GM21825 (cell line): Measurements from ENCODE around the gene NUDT12.
A peak's percentile ranks its signal among the peaks of the same experiment; 100 is the strongest.

Experiments
- ATAC-seq: cut with Tn5 transposase; IDR thresholded peaks from one replicate; pipeline ENCODE4 v1.9.1; 2021; ENCODE audit warnings: mild to moderate bottlenecking, moderate library complexity; ENCODE audit not compliant: unreplicated experiment

The NUDT12 gene

DNA sequence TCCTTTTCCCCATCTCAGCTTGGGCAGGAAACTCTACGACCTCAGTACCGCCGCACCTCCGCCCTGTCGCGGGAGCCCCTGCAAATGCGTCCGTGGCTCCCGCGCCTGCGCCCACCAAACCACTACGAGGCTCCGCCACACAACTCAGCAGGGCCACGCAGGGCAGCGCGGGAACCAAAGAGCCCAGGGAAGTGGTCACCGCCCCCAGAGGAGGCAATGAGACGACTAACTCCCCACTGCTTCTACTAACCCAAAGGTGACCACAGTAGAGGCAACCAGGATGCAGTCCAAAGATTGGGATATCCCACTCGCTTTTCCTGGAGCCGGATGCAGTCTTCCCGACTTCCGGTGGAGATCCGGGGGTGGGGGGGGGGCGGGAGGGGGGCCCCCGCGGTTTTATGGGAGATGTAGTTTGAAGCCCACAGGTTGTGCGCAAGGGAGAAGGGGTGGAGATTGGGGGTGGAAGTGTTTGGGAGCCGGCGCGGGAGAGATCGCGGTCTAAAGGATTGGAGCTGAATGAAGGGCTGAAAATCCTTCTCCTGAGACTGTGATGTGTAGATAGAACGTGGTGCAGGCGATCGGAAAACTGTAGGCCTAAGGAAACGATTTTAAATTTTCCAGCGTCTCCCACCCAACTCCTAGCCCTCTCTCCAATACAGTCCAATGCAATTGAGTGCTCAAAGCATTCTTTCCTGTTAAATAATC lies at the start of gene NUDT12:
TSS of gene NUDT12 (minus strand) at position 337 of the 705 bp plus-strand sequence. CDS start 2,541 bp downstream, outside the sequence.
- ATAC-seq = peak; percentile 97

DNA sequence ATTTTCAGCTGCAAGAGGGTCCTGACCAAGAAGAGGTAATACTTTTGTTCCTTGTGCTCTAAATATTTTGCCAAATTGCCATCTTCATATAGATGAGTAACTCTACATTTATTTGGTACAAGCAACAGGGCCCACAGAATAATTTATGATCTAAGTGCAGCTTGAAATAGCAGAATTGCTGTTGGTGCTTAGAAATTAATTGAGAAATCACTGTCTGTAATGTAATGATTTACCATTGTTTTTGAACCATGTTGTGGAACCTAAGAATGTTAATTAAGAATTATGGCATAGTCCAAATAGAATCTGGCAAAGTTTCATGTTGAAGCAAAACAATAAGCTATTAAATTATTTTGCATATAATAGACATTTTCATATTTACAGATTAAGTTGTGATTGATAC lies 44.8 kb upstream of the NUDT12 start:
- ATAC-seq = no peak

DNA sequence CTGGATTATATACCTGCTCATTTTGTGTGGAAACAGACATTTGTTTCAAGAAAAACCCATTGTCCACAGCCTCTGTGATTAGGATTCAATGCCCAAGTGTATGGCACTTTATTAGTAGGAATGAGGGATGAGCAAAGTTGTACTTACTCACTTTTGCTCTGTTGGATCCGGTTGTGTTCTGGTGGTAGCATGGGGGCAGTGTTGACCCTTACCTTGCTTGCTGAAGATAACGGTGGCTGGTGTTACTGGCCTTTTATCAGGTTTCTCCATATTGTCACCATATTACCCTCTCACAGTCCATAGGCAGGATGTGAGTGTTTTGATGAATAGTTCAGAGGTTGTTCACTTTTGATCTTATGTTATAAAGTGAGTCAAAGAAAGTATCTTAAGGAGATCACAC lies 42.7 kb upstream of the NUDT12 start:
- ATAC-seq = no peak

DNA sequence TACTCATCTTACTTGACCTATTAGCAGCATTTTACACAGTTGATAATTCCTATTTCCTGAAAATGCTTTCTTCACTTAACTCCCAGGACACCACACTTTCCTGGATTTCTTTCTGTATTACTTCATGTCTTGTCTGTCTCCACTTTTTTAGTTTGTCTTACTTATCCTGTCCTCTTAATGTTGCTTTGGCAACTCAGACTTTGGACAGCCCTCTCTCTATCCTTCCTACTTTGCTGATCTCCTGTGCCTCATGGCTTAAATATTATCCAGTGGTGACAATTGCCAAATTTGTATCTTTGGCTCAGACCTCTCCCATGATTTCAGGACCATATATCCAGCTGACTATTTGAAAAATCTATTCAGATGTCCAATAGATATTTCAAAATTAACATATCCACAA lies 39.8 kb upstream of the NUDT12 start:
- no peak for ATAC-seq

DNA sequence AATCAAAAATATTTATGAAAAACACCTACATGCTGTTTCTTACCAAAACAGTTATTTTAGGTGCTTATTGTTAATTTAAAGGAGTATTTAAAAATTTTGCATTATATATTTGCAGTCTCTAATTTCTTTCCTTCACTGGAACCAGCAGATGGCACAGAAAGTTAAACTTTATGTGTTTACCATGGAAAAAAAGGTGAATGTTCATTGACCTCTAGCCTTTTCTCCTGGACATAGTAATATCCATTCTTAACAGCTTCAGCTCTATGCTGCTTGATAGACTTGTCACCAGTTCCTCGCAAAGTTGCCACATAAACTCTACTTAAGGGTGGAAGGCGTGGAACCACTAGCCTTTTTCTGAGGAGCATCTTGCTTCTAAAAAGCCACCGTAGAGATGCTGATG lies 38.7 kb upstream of the NUDT12 start:
- no peak for ATAC-seq

DNA sequence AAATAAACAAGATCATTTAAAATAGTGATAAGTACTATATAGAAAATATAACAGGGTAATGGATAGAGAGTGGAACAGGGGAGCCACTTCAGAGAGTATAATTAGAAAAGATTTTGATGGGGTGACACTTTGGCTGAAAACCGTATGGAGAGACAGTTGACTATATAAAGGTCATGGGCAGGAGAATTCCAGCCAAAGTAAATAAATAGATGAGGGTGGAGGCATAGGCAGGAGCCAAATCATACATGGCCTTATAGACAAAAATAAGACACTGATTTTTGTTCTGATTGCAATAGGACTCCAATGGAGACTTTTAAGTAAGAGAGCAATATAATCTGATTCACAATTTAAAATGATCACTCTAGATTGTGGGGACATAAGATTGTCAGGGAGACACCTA lies 37.5 kb upstream of the NUDT12 start:
- no peak for ATAC-seq

DNA sequence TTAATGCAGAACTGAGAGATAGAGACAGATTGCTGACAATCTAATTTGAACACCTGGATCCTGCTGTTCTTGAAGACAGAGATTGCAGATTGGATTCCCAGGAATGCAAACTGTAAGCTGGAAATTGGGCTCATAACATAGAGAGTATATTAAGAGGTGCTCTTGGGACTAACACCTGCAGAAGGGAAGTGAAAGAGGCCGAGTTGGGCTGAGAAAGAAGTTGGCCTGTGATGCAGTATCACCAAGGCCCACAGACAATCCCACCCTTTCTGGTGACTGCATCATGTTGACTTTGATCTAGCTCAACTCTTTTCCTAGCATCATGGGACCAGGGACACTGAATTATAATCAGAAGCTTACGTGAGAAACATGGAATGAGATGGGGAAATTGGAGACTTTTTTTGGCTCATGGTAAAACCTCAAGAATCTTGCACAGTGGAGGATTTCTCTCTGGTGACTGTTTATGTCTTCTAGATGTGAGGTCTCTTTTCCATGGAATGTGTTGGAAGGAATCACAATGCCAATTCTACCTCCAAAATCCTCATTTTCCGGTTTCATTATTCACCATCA lies 36.5 kb upstream of the NUDT12 start:
- no peak for ATAC-seq

DNA sequence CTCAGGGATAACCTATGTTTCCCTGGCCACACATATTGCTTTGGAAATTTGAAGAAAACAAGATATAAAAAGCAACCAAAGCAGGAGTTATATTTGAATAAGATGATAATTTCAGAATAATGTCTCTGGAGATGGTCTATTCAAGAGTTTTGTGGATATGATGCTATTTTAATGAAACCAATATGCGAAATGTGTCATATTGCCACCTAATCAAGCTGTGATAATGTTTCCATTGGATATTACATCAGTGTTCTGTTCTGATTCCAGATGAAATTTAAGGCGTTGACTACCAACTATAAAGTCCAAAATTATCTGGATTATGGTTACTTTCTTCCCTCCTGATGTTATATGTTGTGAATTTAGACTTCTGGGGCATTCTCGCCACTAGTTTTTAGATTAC lies 27.6 kb upstream of the NUDT12 start:
- no peak for ATAC-seq

DNA sequence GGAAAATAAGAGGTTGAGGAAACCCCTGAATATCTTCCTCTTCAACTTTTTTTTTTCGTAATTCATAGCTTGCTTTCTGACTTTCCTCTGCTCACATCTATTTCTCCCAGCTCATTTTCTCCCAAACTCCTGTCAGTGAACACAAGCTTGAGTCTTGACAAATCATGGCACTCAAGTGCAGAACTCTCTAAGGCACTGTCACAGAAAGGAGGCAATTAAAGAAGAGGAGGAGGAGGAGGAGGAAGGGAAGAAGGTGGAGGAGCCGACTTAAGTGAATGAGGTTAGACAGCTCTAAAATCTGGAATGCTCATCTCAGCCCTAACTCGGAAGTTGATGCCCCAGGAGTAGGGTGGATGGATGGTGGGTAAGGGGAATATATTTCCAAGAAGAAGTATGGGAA lies 27.2 kb upstream of the NUDT12 start:
- ATAC-seq = no peak

DNA sequence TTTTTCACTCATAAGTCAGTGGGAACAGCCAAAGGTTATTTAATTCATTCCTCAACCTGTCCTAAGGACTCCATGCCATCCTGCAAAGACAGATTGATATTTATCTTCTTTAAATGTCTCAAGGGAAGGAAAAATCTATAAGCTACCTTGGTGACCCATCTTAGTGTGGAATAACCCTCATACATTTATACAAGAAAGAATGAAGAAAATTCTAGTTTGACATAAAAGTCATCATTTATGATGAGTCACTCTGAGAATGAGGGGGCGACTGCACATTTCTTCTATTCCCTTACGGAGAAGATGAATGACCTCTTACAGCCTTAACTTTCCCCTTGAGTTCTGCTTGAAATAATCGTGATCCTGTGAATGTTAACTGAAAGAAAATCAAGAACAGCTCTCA lies 26.8 kb upstream of the NUDT12 start:
- no peak for ATAC-seq

DNA sequence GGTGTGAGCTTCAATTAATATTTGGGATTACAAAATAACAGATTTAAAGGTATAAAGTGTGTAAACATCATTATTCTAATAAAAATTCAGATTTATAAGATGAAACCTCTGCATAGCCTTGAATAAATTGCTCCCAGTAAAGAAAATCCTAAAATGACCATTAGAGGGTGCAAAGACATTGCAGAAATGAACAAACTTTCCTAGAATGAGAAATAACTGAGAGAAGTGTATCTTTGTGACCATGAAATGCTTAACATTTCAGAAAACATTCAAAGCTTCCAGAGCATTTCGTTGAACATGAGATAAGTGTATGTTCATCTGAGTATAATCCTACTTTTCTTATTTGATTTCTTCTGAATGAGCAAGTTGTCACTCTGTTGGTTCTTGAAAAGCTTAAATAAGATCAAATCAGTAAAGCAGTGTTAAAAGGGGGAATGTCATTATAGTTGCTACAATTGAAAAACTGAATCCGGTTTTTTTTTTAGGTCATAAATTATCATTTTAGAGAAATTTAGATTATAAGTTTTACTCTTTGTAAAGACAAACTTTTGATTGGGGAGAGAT lies 24.7 kb upstream of the NUDT12 start:
- ATAC-seq = no peak

DNA sequence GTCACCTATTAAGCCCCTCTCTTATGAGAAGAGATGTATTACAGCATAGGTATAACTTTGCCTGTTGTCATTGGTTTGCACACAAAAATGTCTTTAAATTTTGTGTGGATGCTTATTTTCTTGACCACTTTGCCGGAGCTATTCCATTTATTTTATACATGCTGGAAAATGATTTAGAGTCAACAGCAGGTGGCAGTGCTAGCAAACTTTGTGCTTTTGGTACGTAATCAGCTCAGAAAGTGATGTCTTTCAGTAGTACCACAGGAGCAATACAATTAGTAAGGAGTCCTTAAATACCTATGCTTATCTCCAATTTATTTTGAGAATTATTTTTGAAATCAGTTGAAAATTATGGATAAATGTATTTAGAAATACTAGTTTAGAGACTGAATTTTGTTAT lies 19.8 kb upstream of the NUDT12 start:
- ATAC-seq = no peak

DNA sequence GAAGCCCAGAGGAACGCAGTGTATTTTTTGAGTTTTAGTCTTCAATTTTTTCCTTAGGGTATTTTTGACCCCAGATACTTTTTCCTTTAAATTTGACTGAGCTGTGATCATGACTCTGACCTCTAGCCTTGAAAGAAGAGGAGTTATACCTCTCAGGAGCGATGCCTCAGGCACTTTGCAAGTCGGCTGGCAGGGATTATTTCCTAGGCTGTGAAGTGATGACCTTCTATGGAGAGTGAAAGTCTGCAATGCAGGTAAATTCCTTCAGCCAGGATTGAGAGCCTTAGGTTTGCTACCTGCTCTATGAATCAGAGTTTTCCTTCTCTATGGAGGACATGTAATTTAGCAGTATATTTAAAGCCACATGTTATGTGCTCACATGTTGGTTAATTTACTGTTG lies 10.8 kb upstream of the NUDT12 start:
- no peak for ATAC-seq

DNA sequence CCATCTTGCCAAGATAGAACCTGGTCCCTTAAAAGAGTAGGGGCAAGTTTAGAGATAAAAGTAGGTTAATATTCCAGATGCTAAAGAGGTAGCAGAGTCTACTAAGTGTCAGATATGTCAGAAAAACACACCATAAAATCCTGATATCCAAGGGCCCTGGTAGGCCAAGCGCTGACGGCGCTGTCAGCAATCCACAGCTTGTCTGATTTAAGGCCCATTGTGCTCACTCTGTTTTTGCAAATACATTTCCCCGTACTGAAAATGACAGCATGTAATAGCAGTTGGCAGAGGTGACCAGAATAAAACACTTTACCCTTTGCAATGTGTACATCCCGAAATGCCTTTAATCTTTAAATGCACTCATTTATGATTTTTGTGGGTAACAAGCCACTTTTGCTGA lies 9.9 kb upstream of the NUDT12 start:
- no peak for ATAC-seq

DNA sequence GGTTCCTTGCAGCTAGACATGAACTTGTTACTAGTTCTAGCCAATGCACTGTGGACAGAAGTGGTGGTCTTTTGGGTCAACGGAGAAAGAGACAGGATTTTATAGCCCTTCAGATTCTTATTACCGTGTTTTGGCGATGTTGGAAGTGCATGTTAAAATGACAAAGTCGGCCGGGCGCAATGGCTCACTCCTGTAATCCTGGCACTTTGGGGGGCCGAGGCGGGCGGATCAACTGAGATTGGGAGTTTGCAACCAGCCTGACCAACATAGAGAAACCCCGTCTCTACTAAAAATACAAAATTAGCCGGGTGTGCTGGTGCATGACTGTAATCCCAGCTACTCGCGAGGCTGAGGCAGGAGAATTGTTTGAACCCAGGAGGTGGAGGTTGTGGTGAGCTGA lies 9.1 kb upstream of the NUDT12 start:
- ATAC-seq = no peak

DNA sequence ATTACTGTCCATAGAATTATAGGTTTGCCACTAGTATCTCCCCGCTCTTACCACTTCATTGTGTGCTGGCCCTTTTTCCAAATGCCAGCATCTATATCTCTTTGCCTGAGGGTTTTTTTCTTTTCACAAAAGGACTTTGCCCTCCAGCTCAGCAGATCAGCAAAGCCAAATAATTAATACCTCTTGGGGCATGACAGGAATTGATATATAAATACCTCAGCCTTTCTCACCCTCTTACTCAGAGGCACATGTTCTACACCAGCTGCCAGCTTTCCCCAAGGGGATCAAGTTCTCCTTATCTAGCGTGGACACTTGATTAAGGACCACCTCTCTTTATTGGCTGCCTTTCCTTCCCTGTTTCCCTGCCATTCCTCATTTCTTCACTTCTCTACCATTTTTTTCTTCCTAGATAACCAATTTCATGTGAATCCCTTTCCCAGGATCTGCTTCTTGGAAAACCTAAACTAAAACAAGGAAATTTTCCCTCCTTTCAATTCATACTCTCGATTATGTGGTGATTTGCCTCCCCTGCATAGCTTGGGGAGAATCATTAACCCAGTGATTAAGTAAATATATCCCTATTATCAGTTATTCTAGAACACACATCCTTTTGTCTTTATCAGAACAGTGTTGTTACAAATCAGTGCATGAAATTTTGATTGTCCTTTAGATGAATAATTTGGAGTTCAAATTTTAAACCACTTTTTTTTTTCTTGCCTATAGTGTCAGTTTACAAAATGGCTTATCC lies 6.9 kb upstream of the NUDT12 start:
- no peak for ATAC-seq

DNA sequence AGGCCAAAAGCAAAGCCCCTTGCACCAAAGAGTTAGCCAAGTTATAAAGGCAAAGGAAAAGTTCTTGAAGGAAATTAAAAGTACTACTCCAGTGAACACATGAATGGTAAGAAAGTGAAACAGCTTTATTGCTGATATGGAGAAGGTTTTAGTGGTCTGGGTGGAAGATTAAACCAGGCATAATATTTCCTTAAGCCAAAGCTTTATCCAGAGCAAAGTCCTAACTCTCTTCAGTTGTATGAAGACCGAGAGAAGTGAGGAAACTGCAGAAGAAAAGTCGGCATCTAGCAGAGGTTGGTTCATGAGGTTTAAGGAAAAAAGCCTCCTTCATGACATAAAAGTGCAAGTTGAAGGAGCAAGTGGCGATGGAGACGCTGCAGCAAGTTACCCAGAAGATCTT lies 3.1 kb upstream of the NUDT12 start:
- ATAC-seq = no peak

DNA sequence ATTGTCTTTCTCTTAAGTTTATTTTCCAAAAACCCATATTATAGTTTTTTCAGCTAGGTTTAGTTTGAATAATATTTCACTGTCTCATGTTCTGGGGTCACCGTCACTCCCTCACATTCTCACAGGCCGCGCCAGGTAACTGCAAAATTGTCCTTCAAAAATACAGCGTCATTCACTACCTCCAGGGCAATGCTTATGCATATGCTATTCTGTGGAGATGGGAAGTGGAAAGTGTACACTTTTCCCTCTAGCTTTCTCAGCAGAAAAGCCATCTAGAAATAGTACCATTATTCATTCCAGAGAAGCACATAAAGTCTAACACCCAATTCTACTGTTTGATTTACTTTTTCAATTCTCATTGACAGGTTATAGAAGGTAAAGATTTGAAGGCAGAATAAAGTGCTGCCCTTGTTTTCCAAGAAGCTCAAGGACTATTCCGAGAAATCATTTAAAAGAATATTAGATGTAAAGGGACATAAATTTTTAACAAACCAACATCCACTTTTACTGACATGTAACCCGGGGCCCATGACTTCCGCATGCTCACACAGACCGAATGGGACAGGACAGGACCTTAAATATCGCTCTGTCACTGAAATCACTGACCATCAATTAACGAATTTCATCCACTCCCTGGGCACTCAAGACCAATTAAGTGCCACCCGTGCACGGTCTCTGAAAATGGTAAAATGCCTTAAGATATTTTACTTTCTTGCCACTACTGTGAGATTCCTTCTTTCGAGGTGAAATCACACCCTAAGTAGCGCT lies 720 bp downstream of the NUDT12 start:
- ATAC-seq = peak; percentile 42

DNA sequence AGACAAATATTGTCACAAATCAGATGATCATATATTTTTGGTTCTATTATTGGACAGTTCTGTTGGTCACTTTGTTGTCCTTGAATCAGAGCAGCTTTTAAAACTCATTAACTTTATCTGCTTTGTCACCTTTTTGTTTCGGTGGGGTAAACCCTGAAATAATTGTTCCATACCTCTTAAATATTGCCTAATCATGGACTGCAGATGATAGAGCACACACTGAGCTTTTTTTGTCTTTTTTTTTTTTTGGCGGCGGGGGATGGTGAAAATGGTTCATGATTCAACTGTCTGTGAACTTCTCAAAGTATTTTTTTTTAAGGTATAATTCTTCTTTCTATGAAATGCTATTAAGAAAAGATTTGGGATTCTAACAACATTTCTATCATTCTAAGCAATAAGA lies 1.8 kb downstream of the NUDT12 start:
- no peak for ATAC-seq

DNA sequence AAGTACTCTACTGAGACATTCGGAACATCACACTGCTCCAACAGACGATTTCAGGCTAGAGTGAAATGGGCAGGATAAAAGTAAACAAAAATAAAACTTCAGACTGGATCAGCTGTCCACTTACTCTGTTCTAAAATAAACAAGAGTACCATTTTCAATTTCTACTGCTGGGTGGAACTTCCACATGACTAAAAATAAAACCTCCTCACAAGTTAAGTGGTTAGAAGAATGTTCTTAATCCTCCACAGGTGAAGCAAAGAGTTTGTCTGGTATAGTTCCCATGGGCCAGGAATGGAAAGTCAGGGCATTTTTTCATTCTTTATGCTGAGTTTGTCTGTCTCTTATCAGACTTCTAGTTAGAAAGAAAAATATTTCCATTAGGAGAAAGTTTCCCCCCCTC lies 15.7 kb downstream of the NUDT12 start:
- ATAC-seq = no peak

DNA sequence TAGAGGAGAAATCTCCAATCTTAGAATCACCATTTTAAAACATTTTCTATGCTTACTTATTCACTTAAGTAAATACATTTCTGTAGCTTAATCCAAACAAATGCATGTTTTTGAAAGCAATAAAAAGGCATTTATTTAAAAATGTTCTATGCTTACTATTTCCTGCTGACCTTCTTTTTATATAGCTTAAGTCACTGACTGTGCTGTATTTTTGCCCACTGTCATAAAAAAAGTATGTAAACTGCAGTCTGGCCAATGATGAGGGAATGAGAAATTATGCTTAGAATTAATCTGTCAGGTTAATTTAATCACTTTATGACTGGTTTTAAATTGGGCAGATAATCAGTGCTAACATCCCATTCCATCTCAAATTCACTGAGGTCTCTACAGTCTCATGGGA lies 20.1 kb downstream of the NUDT12 start:
- no peak for ATAC-seq
